Pancreas (tissue), 10 donors: ENCODE data around the gene KDM4D. TPM values are rescaled to one million over a fixed set of nuclear protein-coding genes. Genes with fewer than 3 reads are reported as not detected.

ENCODE experiments used
- ATAC-seq, 4 donors: fragments of 200-7000 bp; cut with Tn5 transposase; one replicate each; pipeline versions ENCODE4 v1.8.0 to v1.9.1; 2020; ENCODE audit warnings: mild to moderate bottlenecking in 4 of 4, moderate library complexity in 4 of 4
- DNase-seq, 6 donors: peaks; one replicate each; pipeline ENCODE4 v3.0.0-alpha.2; 2020
- FAIRE-seq: peaks from 2 replicates; lab custom pipeline; 2012; peaks lifted over from hg19 to GRCh38; lab: Jason Lieb, UNC
- H3K27ac ChIP-seq, 4 donors: fragments of 200-600 bp; sonication (generic); 1 replicate in 3 of 4; 2 replicates in 1 of 4; pipeline versions ENCODE4 v1.5.0 to v1.8.0; 2020
- H3K27me3 ChIP-seq, 4 donors: fragments of 200-600 bp; one replicate each; pipeline ENCODE4 v1.8.0; 2021
- H3K36me3 ChIP-seq, 3 donors: fragments of 200-600 bp; sonication (generic) in 1 of 3; one replicate each; pipeline versions ENCODE4 v1.5.0 to v1.8.0; 2020 to 2021
- H3K4me1 ChIP-seq, 3 donors: fragments of 200-600 bp; one replicate each; pipeline ENCODE4 v1.8.0; 2021
- H3K4me3 ChIP-seq, 4 donors: fragments of 200-600 bp; sonication (generic) in 2 of 4; one replicate each; pipeline versions ENCODE4 v1.5.0 to v1.8.0; 2020 to 2021
- H3K9me3 ChIP-seq, 4 donors: fragments of 200-600 bp; one replicate each; pipeline ENCODE4 v1.8.0; 2021
- WGBS, 2 donors: extraction: QIAGEN DNeasy Blood & Tissue Kit; methylation state at CpG; one replicate each; pipeline ENCODE4 v1.1.7; 2013; 5-methylcytosine and 5-hydroxymethylcytosine counted together
- intact Hi-C, 3 donors: fragments of 100-400 bp; cut with DNase I; formaldehyde crosslinking; loops; one replicate each; pipeline versions ENCODE4 v1.11.1 to v1.14.2; 2022
- polyA plus RNA-seq, 2 donors: library from polyadenylated mRNA; stranded (reverse); fragments of 200-250 nt; gene quantifications; one replicate each; pipeline ENCODE4 v1.2.3, GENCODE V29; 2013
- total RNA-seq, 6 donors: library from RNA; stranded (reverse); fragmentation: NEBNext Ultra II Directional in 4 of 6; extraction: Animal tissue kit (Norgen Biotek cat#: 25700) in 4 of 6; gene quantifications; one replicate each; pipeline versions ENCODE4 v1.2.1 to v1.2.4, GENCODE V29; 2021 to 2023
- TF ChIP-seq, protein P1 (sequence below), 4 donors: fragments of 200-600 bp; sonication (generic) in 3 of 4; IDR thresholded peaks; one replicate each; pipeline versions ENCODE4 v1.5.0 to v1.8.0; 2021; ENCODE audit warnings: antibody characterized with exemption in 4 of 4
- donor health status: healthy with polysubstance abuse.
- donor health status: DM: no; HTN: no; CAD: no; lungs with moderate emphysema.
- donor health status: DM: no; HTN: no; CAD: no.
- donor health status: control.
- donor health status: control.
- donor health status: Bipolar disorder and iron deficiency.
- donor health status: DM: yes; HTN: yes; CAD: no.
- donor health status: DM: no; HTN: no; CAD: no.
- donor health status: DM: no; HTN: no; CAD: no.
- donor health status: DM: yes; HTN: yes; CAD: no.

Gene KDM4D
- total and polyA plus RNA-seq, 8 donors = 0.14 to 0.49 (median 0.28) TPM

DNA sequence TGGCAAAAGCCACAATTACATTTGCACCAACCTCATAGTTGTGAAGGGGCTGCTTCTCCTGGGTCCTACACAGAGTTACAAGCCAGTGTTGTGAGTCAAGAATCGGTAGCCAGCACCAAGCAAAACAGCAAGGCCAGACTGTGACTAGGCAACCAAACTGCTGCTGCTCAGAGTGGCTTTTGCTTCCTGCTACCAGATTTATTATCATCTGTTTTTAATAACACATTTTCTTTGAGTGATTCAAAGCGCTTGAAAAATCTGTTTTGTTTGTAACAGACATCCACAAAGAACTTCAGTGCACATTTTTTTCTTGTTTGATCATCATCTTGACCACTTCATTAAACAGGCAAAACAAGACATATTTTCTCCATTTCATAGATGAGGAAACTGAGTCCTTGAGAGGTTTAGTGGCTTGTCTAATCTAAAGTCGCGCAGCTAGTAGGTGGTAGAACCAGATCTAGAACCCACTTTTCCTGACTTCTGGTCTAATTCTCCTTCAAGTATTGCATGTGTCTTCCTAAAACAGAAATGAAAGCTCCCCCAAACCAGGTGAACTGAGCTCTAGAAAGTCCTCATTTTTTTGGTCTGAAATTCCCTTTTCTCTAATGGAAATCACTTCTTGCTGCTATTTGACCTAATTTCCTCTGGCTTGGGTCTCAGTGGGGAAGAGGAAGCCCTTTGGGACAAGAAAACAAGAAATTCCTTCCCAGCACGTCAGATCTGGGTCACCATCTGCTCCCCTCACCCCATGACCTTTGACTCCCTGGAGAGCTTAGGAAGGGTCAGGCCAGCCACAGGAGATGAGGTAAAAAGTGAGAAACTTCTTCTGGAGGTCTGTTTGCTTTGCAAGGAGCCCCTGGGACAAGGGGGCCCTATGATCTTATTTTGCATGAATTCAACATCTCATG is 40.0 kb upstream of the KDM4D start:
- Histone ChIP-seq H3K27ac (no peak overlapping the region), H3K4me1 (no peaks in the 10 kb centered on the region), H3K27me3 (no peaks in the 10 kb centered on the region), H3K4me3 (no peak overlapping the region), H3K9me3 (no peaks in the 10 kb centered on the region), H3K36me3 (no peaks in the 10 kb centered on the region)
- DNase-seq = peak in 1 of 6 donors; percentile 15
- 56 to 77% methylated on average over 5 of the region's 5 CpGs for WGBS, 2 donors
- peak in 3 of 4 donors; percentile 61 to 66 (median 63) for ATAC-seq
- TF ChIP-seq, protein P1, sequence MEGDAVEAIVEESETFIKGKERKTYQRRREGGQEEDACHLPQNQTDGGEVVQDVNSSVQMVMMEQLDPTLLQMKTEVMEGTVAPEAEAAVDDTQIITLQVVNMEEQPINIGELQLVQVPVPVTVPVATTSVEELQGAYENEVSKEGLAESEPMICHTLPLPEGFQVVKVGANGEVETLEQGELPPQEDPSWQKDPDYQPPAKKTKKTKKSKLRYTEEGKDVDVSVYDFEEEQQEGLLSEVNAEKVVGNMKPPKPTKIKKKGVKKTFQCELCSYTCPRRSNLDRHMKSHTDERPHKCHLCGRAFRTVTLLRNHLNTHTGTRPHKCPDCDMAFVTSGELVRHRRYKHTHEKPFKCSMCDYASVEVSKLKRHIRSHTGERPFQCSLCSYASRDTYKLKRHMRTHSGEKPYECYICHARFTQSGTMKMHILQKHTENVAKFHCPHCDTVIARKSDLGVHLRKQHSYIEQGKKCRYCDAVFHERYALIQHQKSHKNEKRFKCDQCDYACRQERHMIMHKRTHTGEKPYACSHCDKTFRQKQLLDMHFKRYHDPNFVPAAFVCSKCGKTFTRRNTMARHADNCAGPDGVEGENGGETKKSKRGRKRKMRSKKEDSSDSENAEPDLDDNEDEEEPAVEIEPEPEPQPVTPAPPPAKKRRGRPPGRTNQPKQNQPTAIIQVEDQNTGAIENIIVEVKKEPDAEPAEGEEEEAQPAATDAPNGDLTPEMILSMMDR (IDR thresholded peaks at IDR 0.05) = no peak
- intact Hi-C loops = no loop called here
- FAIRE-seq = no peak

DNA sequence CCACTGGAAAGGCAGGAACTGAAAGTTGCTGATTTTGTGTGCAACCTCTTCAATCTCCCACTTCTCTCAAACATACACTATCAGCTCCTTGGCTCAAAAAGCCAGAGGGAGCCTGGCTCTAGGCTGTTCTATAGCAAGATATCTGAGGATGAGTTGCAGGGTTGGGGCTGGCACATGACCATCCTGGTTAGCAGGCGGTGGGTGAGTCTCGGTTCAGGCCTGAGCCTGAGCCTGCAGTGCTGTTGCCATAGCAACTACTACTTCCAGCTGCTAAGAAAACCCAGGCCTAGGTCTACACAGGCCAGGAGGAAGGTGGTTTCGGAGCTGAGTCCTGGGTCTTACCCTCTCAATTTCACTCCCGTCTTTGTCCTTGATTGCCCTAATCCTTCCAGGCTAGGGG is 39.1 kb upstream of the KDM4D start:
- Histone ChIP-seq H3K27ac (no peak overlapping the region), H3K4me3 (no peak overlapping the region), H3K27me3 (no peaks in the 10 kb centered on the region), H3K4me1 (no peaks in the 10 kb centered on the region), H3K9me3 (no peaks in the 10 kb centered on the region), H3K36me3 (no peaks in the 10 kb centered on the region)
- DNase-seq (no peak), FAIRE-seq (no peak), ATAC-seq (no peak)
- WGBS, 2 donors = 75 to 85% methylated on average over 4 of the region's 4 CpGs
- intact Hi-C loops = no loop called here
- TF ChIP-seq, protein P1 (IDR thresholded peaks at IDR 0.05) = no peak

DNA sequence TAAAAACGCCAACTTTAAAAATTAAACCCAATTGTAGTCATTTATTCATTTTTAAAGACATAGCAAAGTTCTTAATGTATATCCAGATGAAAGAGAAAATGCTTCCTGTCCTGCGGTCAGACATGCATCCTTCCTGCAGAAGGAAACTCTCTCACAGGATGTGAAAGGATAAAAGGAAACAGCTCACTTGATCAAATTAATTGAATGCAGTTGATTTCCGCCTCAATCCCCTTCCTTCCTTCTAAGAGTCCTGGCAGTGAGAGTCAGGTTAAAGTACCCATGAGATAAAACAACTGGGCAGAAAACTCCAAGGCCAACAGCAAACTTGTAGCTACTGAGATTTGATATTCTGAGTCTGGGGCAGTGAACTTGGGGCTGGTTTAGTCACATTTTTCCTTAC is 38.7 kb upstream of the KDM4D start:
- FAIRE-seq = no peak
- no peak overlapping the region for H3K4me3 ChIP-seq

DNA sequence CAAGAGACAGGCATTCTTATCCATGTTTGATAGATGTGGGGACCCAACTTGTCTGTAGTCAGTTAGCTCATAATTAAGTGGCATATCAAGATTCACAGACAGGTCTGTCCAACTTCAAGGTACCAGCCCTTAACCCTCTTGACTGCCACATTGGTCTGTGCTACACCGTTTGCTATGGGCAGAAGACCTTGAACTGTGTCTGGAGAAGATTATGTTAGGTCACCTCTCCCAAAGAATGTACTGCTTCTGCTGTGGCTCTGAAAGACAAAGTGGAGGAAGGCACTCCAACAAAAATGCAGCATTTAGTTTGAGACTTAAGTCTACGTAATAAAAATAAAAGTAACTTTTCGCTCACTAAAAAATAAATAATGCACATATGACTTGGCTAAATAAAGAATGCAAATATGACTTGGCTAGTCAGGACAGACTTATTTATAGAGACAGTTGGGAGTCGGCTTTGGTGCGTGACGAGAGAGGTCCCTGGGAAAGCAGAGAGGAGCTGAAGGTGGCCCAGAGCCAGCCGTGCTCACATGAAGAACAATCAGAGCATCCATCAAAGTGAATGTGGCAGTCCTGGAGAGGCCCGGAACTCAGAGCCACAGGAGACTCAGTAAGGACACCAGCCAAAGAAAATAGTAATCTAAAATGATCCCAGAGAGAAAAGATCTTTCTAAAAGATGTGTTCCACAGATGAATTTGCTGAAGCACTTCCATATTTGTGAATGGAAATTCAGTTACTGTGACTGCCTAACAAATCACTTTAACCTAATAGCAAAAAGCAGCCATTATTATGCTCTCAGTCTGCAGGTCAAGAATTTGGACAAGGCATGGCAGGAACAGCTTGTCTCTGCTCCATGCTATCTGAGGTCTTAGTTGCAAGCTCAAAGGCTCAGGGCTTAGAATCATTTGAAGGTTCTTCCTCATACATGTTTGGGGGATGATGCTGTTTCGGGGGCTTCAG is 35.1 kb upstream of the KDM4D start:
- H3K27ac ChIP-seq = no peak overlapping the region
- FAIRE-seq = no peak
- intact Hi-C loops = no loop called here

More for the DNA sequence above, 38.7 kb upstream of the KDM4D start:
- DNase-seq = no peak
- H3K9me3 ChIP-seq = no peaks in the 10 kb centered on the region
- no peaks in the 10 kb centered on the region for H3K27me3 ChIP-seq
- H3K36me3 ChIP-seq = no peaks in the 10 kb centered on the region
- H3K4me1 ChIP-seq = no peaks in the 10 kb centered on the region
- intact Hi-C loops = no loop called here
- WGBS, 2 donors = 82 to 83% methylated on average over 3 of the region's 3 CpGs
- ATAC-seq = no peak
- no peak overlapping the region for H3K27ac ChIP-seq
- TF ChIP-seq, protein P1 (IDR thresholded peaks at IDR 0.05) = no peak

More for the DNA sequence above, 35.1 kb upstream of the KDM4D start:
- TF ChIP-seq, protein P1 (IDR thresholded peaks at IDR 0.05) = no peak
- ATAC-seq (peak in 1 of 4 donors; percentile 31), DNase-seq (no peak)
- Histone ChIP-seq H3K4me1 (no peaks in the 10 kb centered on the region), H3K9me3 (no peaks in the 10 kb centered on the region), H3K4me3 (no peak overlapping the region), H3K36me3 (no peaks in the 10 kb centered on the region), H3K27me3 (no peaks in the 10 kb centered on the region)
- WGBS, 2 donors = 52 to 54% methylated on average over 9 of the region's 9 CpGs
